CD14-positive monocyte (primary cell): ENCODE measurements around the gene CHCHD6. TPM values are rescaled to one million over a fixed set of nuclear protein-coding genes. Genes with fewer than 3 reads are reported as not detected.

Experiments
- DNase-seq, 3 donors: peaks; one replicate each; pipeline ENCODE4 v3.0.0-alpha.2; 2011 to 2022
- H2AFZ ChIP-seq: 2 replicates; pipeline ENCODE4 v1.6.0; 2012; ENCODE audit warnings: mild to moderate bottlenecking, low read depth, low read length, inconsistent platforms; ENCODE audit not compliant: insufficient read depth, poor library complexity, severe bottlenecking
- H3K27ac ChIP-seq, 2 donors: 1 replicate in 1 of 2; 2 replicates in 1 of 2; pipeline ENCODE4 v1.5.1; 2012 to 2013; ENCODE audit warnings: low read length in 2 of 2, control low read depth in 1 of 2, inconsistent platforms in 1 of 2, low read depth in 1 of 2, mild to moderate bottlenecking in 1 of 2
- H3K27me3 ChIP-seq, 2 donors: one replicate each; pipeline versions ENCODE4 v1.6.0 to v1.6.1; 2011 to 2013; ENCODE audit warnings: low read length in 2 of 2; ENCODE audit not compliant: control insufficient read depth in 2 of 2, insufficient read depth in 2 of 2
- H3K36me3 ChIP-seq, 2 donors: replicated peaks in 1 of 2; 1 replicate in 1 of 2; 2 replicates in 1 of 2; pipeline versions ENCODE4 v1.5.1 to v1.6.1; 2012 to 2013; ENCODE audit warnings: low read length in 2 of 2, control low read depth in 1 of 2, inconsistent platforms in 1 of 2, mild to moderate bottlenecking in 1 of 2; ENCODE audit not compliant: insufficient read depth in 2 of 2, control insufficient read depth in 1 of 2
- H3K4me1 ChIP-seq, 2 donors: 1 replicate in 1 of 2; 2 replicates in 1 of 2; pipeline versions ENCODE4 v1.5.1 to v1.6.1; 2012 to 2013; ENCODE audit warnings: low read length in 2 of 2, control low read depth in 1 of 2, inconsistent platforms in 1 of 2, mild to moderate bottlenecking in 1 of 2, moderate library complexity in 1 of 2; ENCODE audit not compliant: insufficient read depth in 2 of 2, control insufficient read depth in 1 of 2
- H3K4me2 ChIP-seq: replicated peaks from 2 replicates; pipeline ENCODE3; 2012; ENCODE audit warnings: low read length, moderate library complexity, mild to moderate bottlenecking; ENCODE audit not compliant: poor library complexity, severe bottlenecking; ENCODE audit errors: extremely low read depth
- H3K4me3 ChIP-seq, 3 experiments: fragments of 200-600 bp in 1 of 3; sonication (generic) in 1 of 3; replicated peaks in 1 of 3; 1 replicate in 2 of 3; 2 replicates in 1 of 3; pipeline ENCODE4 v1.5.1; 2011 to 2013; ENCODE audit warnings: low read length in 3 of 3, mild to moderate bottlenecking in 3 of 3, control low read depth in 2 of 3, low read depth in 2 of 3, inconsistent platforms in 1 of 3, moderate library complexity in 1 of 3
- H3K79me2 ChIP-seq: 2 replicates; pipeline ENCODE4 v1.6.0; 2012; ENCODE audit warnings: mild to moderate bottlenecking, control low read depth, inconsistent platforms, low read length, moderate library complexity; ENCODE audit not compliant: insufficient read depth
- H3K9ac ChIP-seq: 2 replicates; pipeline ENCODE4 v1.6.0; 2017; ENCODE audit warnings: low read length, mild to moderate bottlenecking; ENCODE audit not compliant: insufficient read depth, poor library complexity, severe bottlenecking
- H3K9me3 ChIP-seq, 2 donors: replicated peaks in 1 of 2; 1 replicate in 1 of 2; 2 replicates in 1 of 2; pipeline versions ENCODE4 v1.5.1 to v1.6.1; 2012 to 2013; ENCODE audit warnings: low read length in 2 of 2, control low read depth in 1 of 2; ENCODE audit not compliant: control insufficient read depth in 1 of 2, insufficient read depth in 1 of 2
- H4K20me1 ChIP-seq: 2 replicates; pipeline ENCODE4 v1.6.0; 2012; ENCODE audit warnings: mild to moderate bottlenecking, low read length, control low read depth, moderate library complexity; ENCODE audit not compliant: insufficient read depth
- H3K27ac Mint-ChIP-seq, 7 donors: one replicate each; pipeline ENCODE4 v1.8.0; 2020; ENCODE audit warnings: mild to moderate bottlenecking in 7 of 7, mixed read lengths in 7 of 7, moderate library complexity in 6 of 7, inconsistent platforms in 2 of 7
- H3K27me3 Mint-ChIP-seq, 3 donors: one replicate each; pipeline ENCODE4 v1.8.0; 2021 to 2022; ENCODE audit warnings: low read depth in 3 of 3, mild to moderate bottlenecking in 3 of 3, mixed read lengths in 3 of 3, moderate library complexity in 3 of 3, inconsistent platforms in 1 of 3
- H3K36me3 Mint-ChIP-seq, 2 donors: one replicate each; pipeline ENCODE4 v1.8.0; 2020; ENCODE audit warnings: mixed read lengths in 2 of 2, inconsistent platforms in 1 of 2, mild to moderate bottlenecking in 1 of 2
- H3K4me1 Mint-ChIP-seq: one replicate; pipeline ENCODE4 v1.8.0; 2020; ENCODE audit warnings: mild to moderate bottlenecking, mixed read lengths
- H3K4me3 Mint-ChIP-seq, 2 donors: one replicate each; pipeline ENCODE4 v1.8.0; 2020; ENCODE audit warnings: mild to moderate bottlenecking in 2 of 2, mixed read lengths in 2 of 2, moderate library complexity in 1 of 2
- H3K9me3 Mint-ChIP-seq, 7 donors: one replicate each; pipeline ENCODE4 v1.8.0; 2020 to 2022; ENCODE audit warnings: mixed read lengths in 7 of 7, mild to moderate bottlenecking in 6 of 7, moderate library complexity in 6 of 7, inconsistent platforms in 2 of 7
- WGBS: methylation state at CpG from one replicate; pipeline ENCODE4 v1.1.5; 2013; ENCODE audit warnings: missing lambda C conversion rate; ENCODE audit not compliant: insufficient coverage; 5-methylcytosine and 5-hydroxymethylcytosine counted together
- intact Hi-C, 2 donors: fragments of 100-400 bp; cut with micrococcal nuclease; formaldehyde crosslinking; loops; one replicate each; pipeline versions ENCODE4 v1.15.0 to v1.15.1; 2023
- polyA plus RNA-seq, 3 donors: library from polyadenylated mRNA; depleted of rRNA in 1 of 3; unstranded in 2 of 3; stranded (reverse) in 1 of 3; fragments of 300-500 nt in 2 of 3; fragments of >200 nt in 1 of 3; fragmentation: Illumina TruSeq in 2 of 3; gene quantifications; 1 replicate in 2 of 3; 2 replicates in 1 of 3; pipeline ENCODE4 v1.2.3, GENCODE V29; 2012 to 2021
- TF ChIP-seq, protein P1 (sequence below): fragments of 200-600 bp; IDR thresholded peaks from one replicate; pipeline ENCODE4 v1.8.0; 2022; ENCODE audit warnings: antibody characterized with exemption, mild to moderate bottlenecking

The CHCHD6 gene
- polyA plus RNA-seq, 3 donors: 1.1 to 1.8 (median 1.8) TPM

DNA sequence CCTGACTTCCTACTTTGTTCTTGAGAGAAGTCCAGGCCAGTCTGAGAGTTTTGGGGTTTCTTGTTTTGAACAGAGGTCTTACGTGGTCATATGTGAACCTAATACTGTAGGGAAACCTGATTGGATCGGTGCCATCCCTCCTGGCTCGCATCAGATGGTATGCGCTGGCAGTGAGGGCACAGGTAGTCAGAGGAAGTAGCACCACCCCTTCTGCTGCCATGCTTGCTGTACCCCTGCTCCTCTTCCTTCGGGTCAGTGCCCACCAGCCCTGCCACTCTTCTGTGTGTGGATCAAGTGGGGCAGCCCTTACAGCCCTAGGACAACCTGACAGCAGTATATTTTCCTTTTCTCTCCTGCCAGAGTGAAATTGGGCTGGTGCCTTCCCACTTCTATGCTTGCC, 39.7 kb downstream of the CHCHD6 start:
- H3K27me3 ChIP-seq: no peaks in the 10 kb centered on the region
- H3K4me1 Mint-ChIP-seq: no peaks in the 10 kb centered on the region
- H2AFZ ChIP-seq: no peak overlapping the region
- no peaks in the 10 kb centered on the region for H3K36me3 Mint-ChIP-seq
- H3K36me3 ChIP-seq: no peaks in the 10 kb centered on the region
- peaks cover 0 to 3% (median 0%) of the 10 kb centered on the region in 3 donors for H3K27me3 Mint-ChIP-seq
- 96% methylated on average over 3 of the region's 5 CpGs for whole genome bisulfite sequencing
- H3K4me2 ChIP-seq: no peak overlapping the region
- H3K9me3 Mint-ChIP-seq: peaks cover 0 to 5% (median 2%) of the 10 kb centered on the region in 7 donors
- H3K79me2 ChIP-seq: no peaks in the 10 kb centered on the region
- TF ChIP-seq, protein P1, sequence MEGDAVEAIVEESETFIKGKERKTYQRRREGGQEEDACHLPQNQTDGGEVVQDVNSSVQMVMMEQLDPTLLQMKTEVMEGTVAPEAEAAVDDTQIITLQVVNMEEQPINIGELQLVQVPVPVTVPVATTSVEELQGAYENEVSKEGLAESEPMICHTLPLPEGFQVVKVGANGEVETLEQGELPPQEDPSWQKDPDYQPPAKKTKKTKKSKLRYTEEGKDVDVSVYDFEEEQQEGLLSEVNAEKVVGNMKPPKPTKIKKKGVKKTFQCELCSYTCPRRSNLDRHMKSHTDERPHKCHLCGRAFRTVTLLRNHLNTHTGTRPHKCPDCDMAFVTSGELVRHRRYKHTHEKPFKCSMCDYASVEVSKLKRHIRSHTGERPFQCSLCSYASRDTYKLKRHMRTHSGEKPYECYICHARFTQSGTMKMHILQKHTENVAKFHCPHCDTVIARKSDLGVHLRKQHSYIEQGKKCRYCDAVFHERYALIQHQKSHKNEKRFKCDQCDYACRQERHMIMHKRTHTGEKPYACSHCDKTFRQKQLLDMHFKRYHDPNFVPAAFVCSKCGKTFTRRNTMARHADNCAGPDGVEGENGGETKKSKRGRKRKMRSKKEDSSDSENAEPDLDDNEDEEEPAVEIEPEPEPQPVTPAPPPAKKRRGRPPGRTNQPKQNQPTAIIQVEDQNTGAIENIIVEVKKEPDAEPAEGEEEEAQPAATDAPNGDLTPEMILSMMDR: no peak
- no peaks in the 10 kb centered on the region for H3K9me3 ChIP-seq
- no peak overlapping the region for H3K4me3 ChIP-seq
- H3K4me1 ChIP-seq: no peaks in the 10 kb centered on the region
- no peak overlapping the region for H3K4me3 Mint-ChIP-seq
- H3K27ac Mint-ChIP-seq: no peak overlapping the region
- H4K20me1 ChIP-seq: no peaks in the 10 kb centered on the region
- intact Hi-C loops: no loop called here
- no peak overlapping the region for H3K9ac ChIP-seq
- no peak for DNase-seq
- no peak overlapping the region for H3K27ac ChIP-seq

DNA sequence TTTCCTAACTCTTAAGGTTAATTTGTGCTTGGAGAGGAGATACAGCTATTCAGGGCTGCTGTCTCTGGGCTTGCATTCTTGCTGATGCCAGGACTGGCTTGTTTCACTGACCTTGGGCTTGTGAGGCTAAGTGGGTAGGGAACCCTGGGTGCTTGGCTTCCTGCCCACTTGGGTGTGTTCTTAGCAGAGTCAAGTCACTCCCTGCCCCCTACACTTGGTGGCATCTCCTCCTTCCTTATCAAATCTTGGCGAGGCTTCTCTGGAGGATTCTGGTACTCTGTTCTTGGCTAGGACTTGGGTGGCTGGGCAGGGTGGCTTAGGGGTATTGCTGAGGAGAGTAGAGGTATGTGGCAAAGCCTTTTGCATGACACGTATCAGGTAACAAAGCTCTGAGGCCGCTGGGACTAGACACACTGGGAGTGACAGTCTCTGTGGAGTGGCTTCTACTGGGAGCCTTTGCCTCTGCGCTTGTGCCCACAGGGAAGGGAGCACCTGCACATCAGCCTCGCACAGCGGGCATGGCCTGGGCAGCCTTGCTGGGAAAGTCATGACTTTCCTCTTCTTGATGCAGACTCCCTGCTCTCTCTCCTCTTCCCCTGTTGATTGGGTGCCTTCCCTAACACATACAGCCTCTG, 41.8 kb downstream of the CHCHD6 start:
- Histone ChIP-seq H3K9ac (no peak overlapping the region), H3K36me3 (no peaks in the 10 kb centered on the region), H4K20me1 (no peaks in the 10 kb centered on the region), H3K9me3 (no peaks in the 10 kb centered on the region), H3K27me3 (no peaks in the 10 kb centered on the region), H3K4me3 (no peak overlapping the region), H3K4me2 (no peak overlapping the region), H3K27ac (no peak overlapping the region), H3K4me1 (no peaks in the 10 kb centered on the region), H2AFZ (no peak overlapping the region), H3K79me2 (no peaks in the 10 kb centered on the region)
- 95% methylated on average over 2 of the region's 6 CpGs for WGBS
- no peak overlapping the region for H3K27ac Mint-ChIP-seq
- TF ChIP-seq, protein P1: no peak
- no peaks in the 10 kb centered on the region for H3K9me3 Mint-ChIP-seq
- no peak overlapping the region for H3K4me3 Mint-ChIP-seq
- peaks cover 0 to 3% (median 0%) of the 10 kb centered on the region in 3 donors for H3K27me3 Mint-ChIP-seq
- H3K4me1 Mint-ChIP-seq: no peaks in the 10 kb centered on the region
- intact Hi-C loops: no loop called here
- DNase-seq: no peak
- H3K36me3 Mint-ChIP-seq: no peaks in the 10 kb centered on the region
